Muscle layer of duodenum (tissue), 2 donors: ENCODE data around the gene ABCA12.

Experiments
- H3K27ac ChIP-seq: one replicate; pipeline ENCODE4 v1.7.0; 2013; ENCODE audit warnings: mild to moderate bottlenecking, low read length
- H3K27me3 ChIP-seq: one replicate; pipeline ENCODE4 v1.7.0; 2013; ENCODE audit warnings: low read depth, mild to moderate bottlenecking, control low read depth, low read length
- H3K36me3 ChIP-seq, 2 donors: one replicate each; pipeline ENCODE4 v1.7.0; 2013; ENCODE audit warnings: low read length in 2 of 2, control low read depth in 1 of 2, mild to moderate bottlenecking in 1 of 2; ENCODE audit not compliant: insufficient read depth in 2 of 2, control insufficient read depth in 1 of 2
- H3K4me1 ChIP-seq, 2 donors: one replicate each; pipeline ENCODE4 v1.7.0; 2013; ENCODE audit warnings: low read length in 2 of 2, mild to moderate bottlenecking in 2 of 2, control low read depth in 1 of 2, moderate library complexity in 1 of 2; ENCODE audit not compliant: insufficient read depth in 2 of 2, control insufficient read depth in 1 of 2
- H3K4me3 ChIP-seq, 2 donors: one replicate each; pipeline ENCODE4 v1.7.0; 2013; ENCODE audit warnings: low read length in 2 of 2, low read depth in 1 of 2, mild to moderate bottlenecking in 1 of 2
- H3K9me3 ChIP-seq, 2 donors: one replicate each; pipeline ENCODE4 v1.7.0; 2013; ENCODE audit warnings: low read length in 2 of 2, control low read depth in 1 of 2, mild to moderate bottlenecking in 1 of 2; ENCODE audit not compliant: control insufficient read depth in 1 of 2
- donor health status: healthy.

The ABCA12 gene

DNA sequence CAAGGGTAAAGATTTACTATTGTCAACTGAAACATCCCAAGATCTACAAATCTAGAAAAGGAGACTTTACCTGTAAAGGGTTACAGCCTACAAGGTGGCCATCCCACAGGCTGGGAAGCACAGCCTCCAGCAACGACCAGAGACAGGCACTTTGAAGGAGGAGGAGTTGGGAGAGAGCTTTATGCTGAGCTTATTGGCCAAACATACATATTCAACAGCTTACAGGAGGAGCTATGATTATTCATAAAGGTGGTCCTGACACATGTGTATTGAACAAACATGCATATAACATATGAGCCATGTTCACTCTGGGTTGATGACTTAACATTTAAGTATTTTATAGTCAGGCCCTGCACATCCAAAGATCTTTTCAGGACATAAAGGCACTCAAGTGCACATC lies 11.1 kb upstream of the ABCA12 start:
- no peaks in the 10 kb centered on the region for H3K4me1 ChIP-seq
- no peak overlapping the region for H3K4me3 ChIP-seq
- no peaks in the 10 kb centered on the region for H3K36me3 ChIP-seq
- H3K27ac ChIP-seq: no peak overlapping the region
- no peaks in the 10 kb centered on the region for H3K27me3 ChIP-seq
- no peaks in the 10 kb centered on the region for H3K9me3 ChIP-seq

DNA sequence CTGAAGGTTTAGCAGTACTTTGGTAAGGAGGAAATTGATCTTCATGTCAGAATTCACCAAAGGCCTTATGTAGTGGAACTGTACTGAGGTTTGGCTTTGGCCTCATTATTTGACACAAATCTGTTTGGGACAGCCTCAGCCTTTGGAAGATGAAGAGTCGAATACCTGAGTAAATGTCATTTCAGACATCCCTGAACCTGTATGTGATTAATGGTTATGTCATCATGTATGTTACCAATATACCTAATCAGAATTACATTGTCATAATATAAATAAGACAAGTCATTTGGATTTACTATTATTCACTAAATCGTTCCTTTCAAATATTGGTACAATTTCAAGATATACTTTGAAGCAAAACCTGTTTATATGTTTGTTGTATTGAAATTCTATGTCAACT lies 10.6 kb upstream of the ABCA12 start:
- Histone ChIP-seq H3K36me3 (no peaks in the 10 kb centered on the region), H3K4me1 (no peaks in the 10 kb centered on the region), H3K4me3 (no peak overlapping the region), H3K27me3 (no peaks in the 10 kb centered on the region), H3K27ac (no peak overlapping the region), H3K9me3 (no peaks in the 10 kb centered on the region)

DNA sequence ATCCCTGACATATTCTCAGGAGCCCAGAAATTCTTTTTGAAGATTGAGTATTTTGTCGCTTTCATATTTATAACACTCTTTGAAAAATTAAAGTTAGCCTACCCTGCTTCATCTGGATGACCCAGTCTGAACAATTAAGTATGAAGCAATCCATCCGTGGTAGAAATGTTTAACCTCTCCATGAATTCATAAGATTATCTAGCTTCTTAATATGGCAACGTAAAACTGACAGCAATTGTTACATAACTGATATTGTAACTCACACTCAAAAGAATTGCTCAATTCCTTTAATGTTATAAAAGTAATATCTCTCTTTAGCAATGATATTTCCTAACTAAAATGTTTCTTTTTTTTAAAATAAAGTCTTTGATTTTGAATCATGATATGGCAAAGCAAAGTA lies 7.2 kb upstream of the ABCA12 start:
- Histone ChIP-seq H3K27me3 (no peaks in the 10 kb centered on the region), H3K36me3 (no peaks in the 10 kb centered on the region), H3K9me3 (no peaks in the 10 kb centered on the region), H3K27ac (no peak overlapping the region), H3K4me1 (no peaks in the 10 kb centered on the region), H3K4me3 (no peak overlapping the region)

DNA sequence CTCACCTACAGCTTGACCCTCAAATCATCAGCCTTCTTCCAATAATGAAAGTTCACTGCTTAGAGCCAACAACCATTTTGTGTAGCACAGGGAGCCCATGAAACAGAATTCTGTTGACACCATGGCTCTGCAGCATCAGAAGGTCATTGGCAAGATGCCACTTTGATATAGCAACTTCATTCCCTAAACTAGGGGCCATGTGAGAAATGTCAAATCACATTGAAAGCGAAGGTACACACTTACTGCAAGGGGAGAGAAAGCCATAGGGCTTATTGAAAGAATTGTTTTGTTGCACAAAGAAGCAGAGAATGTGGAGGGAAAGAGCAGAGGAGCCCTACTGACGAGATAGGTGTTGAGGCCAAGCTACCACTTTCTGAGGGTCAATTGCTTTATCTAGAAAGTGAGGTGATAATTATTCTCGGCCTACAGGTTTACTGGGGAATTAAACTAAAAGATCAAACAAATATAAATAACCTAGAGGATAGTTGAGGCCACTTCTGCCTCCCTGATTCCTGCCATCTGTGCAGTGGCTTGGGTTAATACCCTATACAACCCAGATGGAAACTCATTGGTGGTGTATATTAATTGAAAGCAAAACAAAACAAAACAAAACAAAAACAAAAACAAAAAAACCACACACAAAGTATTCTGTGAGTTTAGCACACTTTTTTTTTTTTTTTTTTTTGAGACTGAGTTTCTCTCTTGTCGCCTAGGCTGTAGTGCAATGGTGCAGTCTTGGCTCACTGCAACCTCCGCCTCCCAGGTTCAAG lies 5.9 kb upstream of the ABCA12 start:
- H3K27ac ChIP-seq: no peak overlapping the region
- no peaks in the 10 kb centered on the region for H3K36me3 ChIP-seq
- no peak overlapping the region for H3K4me3 ChIP-seq
- no peaks in the 10 kb centered on the region for H3K4me1 ChIP-seq
- no peaks in the 10 kb centered on the region for H3K9me3 ChIP-seq
- H3K27me3 ChIP-seq: no peaks in the 10 kb centered on the region

DNA sequence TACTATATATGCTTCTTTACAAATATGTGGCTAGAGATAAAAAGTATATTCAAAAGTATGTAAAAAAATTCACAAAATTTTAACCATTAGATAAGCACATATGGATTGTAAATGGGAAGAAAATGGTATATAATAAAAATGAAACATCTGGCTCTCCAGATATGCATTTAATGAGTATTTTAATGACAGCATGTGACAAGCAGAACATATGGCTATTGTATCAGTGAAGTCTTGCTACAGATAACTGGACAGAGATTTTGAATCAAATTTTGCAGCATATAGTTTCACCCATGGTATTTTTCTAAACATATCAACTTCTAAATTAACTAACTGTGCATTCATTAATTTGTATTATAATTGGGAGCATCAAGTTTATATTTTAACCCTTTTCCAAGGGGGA lies 5.0 kb upstream of the ABCA12 start:
- no peaks in the 10 kb centered on the region for H3K27me3 ChIP-seq
- no peak overlapping the region for H3K27ac ChIP-seq
- H3K4me3 ChIP-seq: no peak overlapping the region
- no peaks in the 10 kb centered on the region for H3K36me3 ChIP-seq
- H3K9me3 ChIP-seq: no peaks in the 10 kb centered on the region
- no peaks in the 10 kb centered on the region for H3K4me1 ChIP-seq

DNA sequence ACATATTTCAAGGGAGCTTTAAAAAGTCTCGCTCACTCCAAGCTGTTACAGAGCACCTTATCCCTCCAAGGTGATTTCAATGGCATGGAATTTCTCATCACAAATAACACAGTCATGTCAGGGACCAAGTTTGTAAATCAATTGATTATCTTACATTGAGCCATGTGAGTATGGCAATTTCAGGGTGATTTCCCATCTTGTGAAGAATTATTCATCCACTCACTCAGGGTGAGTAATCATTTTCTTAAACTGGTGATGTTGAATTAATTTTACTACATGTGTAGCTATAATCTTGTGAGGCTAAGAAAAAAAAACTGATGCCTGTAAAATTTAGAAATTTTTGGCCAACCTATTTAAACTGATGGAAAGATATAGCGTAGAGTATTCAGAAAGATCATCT lies 3.3 kb upstream of the ABCA12 start:
- Histone ChIP-seq H3K4me3 (no peak overlapping the region), H3K27ac (no peak overlapping the region), H3K36me3 (no peaks in the 10 kb centered on the region), H3K9me3 (no peaks in the 10 kb centered on the region), H3K4me1 (no peaks in the 10 kb centered on the region), H3K27me3 (no peaks in the 10 kb centered on the region)

DNA sequence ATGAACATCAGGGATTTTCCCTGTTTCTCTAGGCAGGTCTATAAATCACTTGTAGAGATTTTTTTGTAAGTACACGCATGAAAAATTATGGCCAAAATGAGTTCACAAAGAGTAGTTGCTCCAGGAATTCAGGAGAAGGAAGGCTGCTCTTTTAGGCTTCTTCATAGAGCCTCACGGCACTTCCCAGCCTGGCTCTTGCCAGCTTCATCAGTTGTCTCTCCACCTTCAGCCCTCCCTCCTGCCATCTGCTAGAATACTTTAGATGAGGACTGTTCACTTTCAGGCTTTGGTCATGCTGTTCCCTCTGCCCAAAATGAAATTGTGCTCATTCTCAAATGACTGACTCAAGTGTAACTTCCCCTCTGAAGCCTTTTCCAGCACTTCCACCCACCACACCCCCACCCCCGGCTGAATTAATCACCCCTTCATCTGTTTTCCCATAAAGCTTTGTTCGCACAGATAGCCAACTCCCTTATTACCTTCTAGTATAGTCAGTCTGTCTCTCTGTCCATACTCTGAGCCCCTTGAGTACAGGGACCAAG lies 1.8 kb upstream of the ABCA12 start:
- H3K4me3 ChIP-seq: no peak overlapping the region
- no peak overlapping the region for H3K27ac ChIP-seq
- no peaks in the 10 kb centered on the region for H3K27me3 ChIP-seq
- no peaks in the 10 kb centered on the region for H3K4me1 ChIP-seq
- no peaks in the 10 kb centered on the region for H3K9me3 ChIP-seq
- H3K36me3 ChIP-seq: no peaks in the 10 kb centered on the region

DNA sequence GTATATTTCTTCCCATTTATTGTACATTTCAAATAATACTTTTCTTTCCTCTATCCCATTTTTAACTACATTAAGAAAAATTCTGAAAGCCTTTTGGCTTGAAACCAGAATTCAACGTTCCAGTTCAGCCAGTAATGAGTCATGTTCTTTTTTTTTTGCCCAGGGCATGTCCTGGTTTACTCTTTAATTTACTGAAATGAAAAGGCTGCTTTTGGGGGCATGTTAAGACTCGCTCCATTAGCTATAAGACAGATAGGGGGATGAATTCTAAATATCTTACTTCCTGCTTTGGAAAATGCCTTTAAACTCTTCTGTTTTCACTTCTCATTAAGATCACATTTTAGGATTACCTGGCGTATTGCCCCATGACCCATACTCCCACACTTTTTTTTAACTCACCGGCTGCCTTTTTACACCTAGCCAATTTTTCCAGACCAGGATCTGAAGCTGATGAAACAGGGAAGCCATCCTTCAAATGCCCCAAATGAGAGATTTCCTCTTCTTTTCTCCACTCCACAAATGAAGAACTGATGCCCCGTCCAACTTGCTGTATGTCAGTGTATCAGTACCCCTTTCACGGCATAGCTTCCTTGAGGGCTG lies 585 bp downstream of the ABCA12 start:
- no peaks in the 10 kb centered on the region for H3K27me3 ChIP-seq
- no peaks in the 10 kb centered on the region for H3K9me3 ChIP-seq
- no peak overlapping the region for H3K4me3 ChIP-seq
- no peaks in the 10 kb centered on the region for H3K4me1 ChIP-seq
- H3K36me3 ChIP-seq: no peaks in the 10 kb centered on the region
- H3K27ac ChIP-seq: no peak overlapping the region

DNA sequence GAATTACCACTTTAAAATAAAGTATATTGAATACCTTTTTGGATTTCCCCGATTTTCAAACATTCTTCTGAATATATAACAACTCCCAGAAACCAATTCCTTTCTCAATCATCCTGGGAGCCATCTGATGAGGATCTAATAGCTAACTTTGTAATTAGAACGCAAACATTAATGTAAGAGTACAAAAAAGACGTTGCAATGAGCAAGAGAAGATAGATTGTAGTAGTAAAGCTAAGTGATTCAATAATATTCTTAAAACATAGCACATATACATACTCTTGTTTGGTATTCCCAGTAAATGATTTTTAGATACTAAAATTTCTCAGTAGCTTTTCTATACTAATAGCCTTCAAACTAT lies 1.1 kb downstream of the ABCA12 start:
- Histone ChIP-seq H3K4me3 (no peak overlapping the region), H3K36me3 (no peaks in the 10 kb centered on the region), H3K4me1 (no peaks in the 10 kb centered on the region), H3K27ac (no peak overlapping the region), H3K9me3 (no peaks in the 10 kb centered on the region), H3K27me3 (no peaks in the 10 kb centered on the region)

DNA sequence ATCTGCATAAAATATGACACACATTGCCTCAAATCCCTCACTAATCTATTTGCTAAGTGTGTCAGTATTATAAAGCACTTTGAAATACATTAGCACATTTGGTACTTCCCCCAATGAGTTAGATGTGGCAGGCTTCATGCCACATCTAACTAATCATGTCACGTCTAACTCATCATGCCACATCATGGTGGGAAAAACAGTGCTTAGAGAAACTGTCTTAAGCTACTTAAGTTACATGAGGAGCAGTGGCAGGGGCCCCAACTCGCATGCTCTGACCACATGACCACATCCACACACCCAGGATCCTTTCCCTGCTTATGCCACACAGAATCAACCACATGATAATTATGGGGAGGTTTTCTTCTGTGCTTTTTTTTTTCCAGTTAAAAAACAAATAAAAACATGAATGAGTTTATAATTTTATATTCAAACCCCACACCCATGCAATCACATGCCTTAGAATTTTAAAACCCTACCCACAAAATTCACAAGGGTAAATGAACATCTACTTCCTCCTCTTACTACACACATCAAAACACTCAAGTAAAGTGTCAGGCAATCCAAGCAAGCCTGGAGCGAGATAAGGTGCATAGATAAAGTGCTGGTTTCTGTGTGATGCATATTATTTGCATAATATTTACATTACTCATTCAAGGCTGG lies 1.6 kb downstream of the ABCA12 start:
- no peaks in the 10 kb centered on the region for H3K27me3 ChIP-seq
- H3K36me3 ChIP-seq: no peaks in the 10 kb centered on the region
- H3K4me3 ChIP-seq: no peak overlapping the region
- no peaks in the 10 kb centered on the region for H3K4me1 ChIP-seq
- H3K27ac ChIP-seq: no peak overlapping the region
- H3K9me3 ChIP-seq: no peaks in the 10 kb centered on the region

DNA sequence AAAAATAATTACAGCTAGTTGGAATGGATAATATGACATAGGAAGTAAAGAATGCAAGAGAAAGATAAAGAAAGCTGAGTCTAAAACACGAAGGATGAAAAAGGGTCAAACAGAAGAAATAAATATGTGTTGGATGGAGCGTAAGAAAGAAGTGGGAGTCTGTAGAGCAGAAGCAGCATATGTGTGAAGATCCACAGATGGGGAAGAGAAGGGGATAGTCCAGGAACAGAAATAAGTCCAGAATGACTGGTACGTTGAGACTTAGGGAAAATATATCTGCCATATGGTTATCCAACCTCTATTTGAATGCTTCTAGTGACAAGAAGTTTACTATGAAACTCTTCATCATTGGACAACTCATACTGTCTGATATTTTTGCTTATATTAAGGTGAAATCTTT lies 18.0 kb downstream of the ABCA12 start:
- H3K27ac ChIP-seq: no peak overlapping the region
- no peak overlapping the region for H3K4me3 ChIP-seq
- no peaks in the 10 kb centered on the region for H3K27me3 ChIP-seq
- no peaks in the 10 kb centered on the region for H3K36me3 ChIP-seq
- no peaks in the 10 kb centered on the region for H3K9me3 ChIP-seq
- no peaks in the 10 kb centered on the region for H3K4me1 ChIP-seq
